Stomach (tissue), 9 donors: ENCODE measurements around the gene CNTFR. TPM values are rescaled to one million over a fixed set of nuclear protein-coding genes. Genes with fewer than 3 reads are reported as not detected.

Source experiments
- DNase-seq, 2 donors: peaks; one replicate each; pipeline versions ENCODE4 v3.0.0 to v3.0.0-alpha.2; 2013 to 2019
- H3K27ac ChIP-seq, 5 donors: fragments of 200-600 bp in 4 of 5; sonication (generic) in 4 of 5; one replicate each; pipeline ENCODE4 v1.5.1; 2013 to 2019; ENCODE audit warnings: mild to moderate bottlenecking in 1 of 5, moderate library complexity in 1 of 5
- H3K27me3 ChIP-seq, 3 donors: fragments of 200-600 bp; sonication (generic); one replicate each; pipeline ENCODE4 v1.5.1; 2017 to 2019; ENCODE audit warnings: mixed run types in 1 of 3
- H3K36me3 ChIP-seq, 4 donors: fragments of 200-600 bp; sonication (generic); 1 replicate in 3 of 4; 2 replicates in 1 of 4; pipeline ENCODE4 v1.5.1; 2016 to 2019
- H3K4me1 ChIP-seq, 4 donors: fragments of 200-600 bp; sonication (generic); one replicate each; pipeline ENCODE4 v1.5.1; 2016 to 2019
- H3K4me3 ChIP-seq, 4 donors: fragments of 200-600 bp; sonication (generic) in 3 of 4; one replicate each; pipeline ENCODE4 v1.5.1; 2016 to 2019; ENCODE audit warnings: mild to moderate bottlenecking in 1 of 4
- H3K9me3 ChIP-seq, 4 donors: fragments of 200-600 bp; sonication (generic); one replicate each; pipeline ENCODE4 v1.5.1; 2016 to 2019
- CTCF ChIP-seq, 7 experiments: fragments of 450-650 bp in 4 of 7; fragments of 200-600 bp in 3 of 7; sonication (generic) in 3 of 7; IDR thresholded peaks; one replicate each; pipeline ENCODE4 v1.5.1; 2016 to 2019; ENCODE audit warnings: antibody characterized with exemption in 7 of 7, control low read depth in 2 of 7, mild to moderate bottlenecking in 1 of 7
- EP300 ChIP-seq: sonication (generic); formaldehyde crosslinking; IDR thresholded peaks from one replicate; pipeline ENCODE4 v1.6.1; 2017; ENCODE audit warnings: antibody characterized with exemption
- POLR2A ChIP-seq, 4 donors: fragments of 450-650 bp; IDR thresholded peaks; one replicate each; pipeline ENCODE4 v1.6.1; 2016; ENCODE audit warnings: antibody characterized with exemption in 4 of 4, control low read depth in 2 of 4, mild to moderate bottlenecking in 1 of 4, moderate library complexity in 1 of 4
- POLR2AphosphoS5 ChIP-seq, 3 donors: sonication (generic); formaldehyde crosslinking; IDR thresholded peaks; one replicate each; pipeline ENCODE4 v1.6.1; 2016; ENCODE audit warnings: antibody characterized with exemption in 3 of 3
- WGBS, 5 donors: extraction: QIAGEN DNeasy Blood & Tissue Kit in 3 of 5; methylation state at CpG; one replicate each; pipeline versions ENCODE4 v1.1.5 to v1.1.7; 2013 to 2018; 5-methylcytosine and 5-hydroxymethylcytosine counted together
- intact Hi-C: fragments of 100-400 bp; cut with DNase I; formaldehyde crosslinking; loops from one replicate; pipeline ENCODE4 v1.15.1; 2023; ENCODE audit warnings: low total_unique reads
- polyA plus RNA-seq, 3 donors: library from polyadenylated mRNA; stranded (reverse); fragments of 200-250 nt; gene quantifications; one replicate each; pipeline ENCODE4 v1.2.3, GENCODE V29; 2013
- total RNA-seq, 5 donors: library from RNA; depleted of rRNA; stranded (reverse); fragments of >200 nt; gene quantifications; one replicate each; pipeline versions ENCODE4 v1.1.0 to v1.2.3, GENCODE V29; 2014 to 2016
- donor health status: healthy with polysubstance abuse.
- donor health status: Bipolar disorder and iron deficiency.
- donor health status: healthy.

CNTFR gene
- total and polyA plus RNA-seq, 8 donors = 2.2 to 15.8 (median 2.9) TPM; not detected in 1

- WGBS, 5 donors = 2 to 4% (median 3%) methylated on average over 43 to 86 of the region's 86 CpGs
- Histone ChIP-seq H3K4me3 (peak overlapping the region; percentile 53 to 66 (median 58)), H3K4me1 (peaks cover 38 to 54% (median 47%) of the 10 kb centered on the region in 4 donors), H3K27me3 (peaks cover 6 to 100% (median 82%) of the 10 kb centered on the region in 3 donors), H3K27ac (no peak overlapping the region), H3K9me3 (no peaks in the 10 kb centered on the region), H3K36me3 (no peaks in the 10 kb centered on the region)
- peak in 1 of 2 donors; percentile 52 for DNase-seq
- TF ChIP-seq POLR2A (IDR thresholded peaks at IDR 0.05) (no peak), CTCF (IDR thresholded peaks at IDR 0.05) (no peak), POLR2AphosphoS5 (IDR thresholded peaks at IDR 0.05) (no peak), EP300 (no peak)
- intact Hi-C loops = loop anchor here (10.0 kb wide), 1 partner anchor 184 kb away; no protein-coding TSS in a partner anchor
Observed at GRCh38 chr9:34588671-34589635, 571 bp downstream of the CNTFR start.

- DNase-seq = no peak
- no peaks in the 10 kb centered on the region for H3K36me3 ChIP-seq
- no peak for TF ChIP-seq POLR2A (IDR thresholded peaks at IDR 0.05)
- no peak for TF ChIP-seq POLR2AphosphoS5 (IDR thresholded peaks at IDR 0.05)
- no peak for TF ChIP-seq EP300
- TF ChIP-seq CTCF (IDR thresholded peaks at IDR 0.05) = no peak
- H3K9me3 ChIP-seq = no peaks in the 10 kb centered on the region
- 36 to 66% (median 49%) methylated on average over 2 of the region's 2 CpGs for WGBS, 5 donors
- no peak overlapping the region for H3K27ac ChIP-seq
- intact Hi-C loops = loop anchor here (10.0 kb wide), 1 partner anchor 182 kb away; no protein-coding TSS in a partner anchor
- peaks cover 6 to 100% (median 71%) of the 10 kb centered on the region in 3 donors for H3K27me3 ChIP-seq
- H3K4me3 ChIP-seq = no peak overlapping the region
- peaks cover 32 to 42% (median 38%) of the 10 kb centered on the region in 4 donors for H3K4me1 ChIP-seq
Observed at GRCh38 chr9:34587271-34587670, 2.3 kb downstream of the CNTFR start.

DNA sequence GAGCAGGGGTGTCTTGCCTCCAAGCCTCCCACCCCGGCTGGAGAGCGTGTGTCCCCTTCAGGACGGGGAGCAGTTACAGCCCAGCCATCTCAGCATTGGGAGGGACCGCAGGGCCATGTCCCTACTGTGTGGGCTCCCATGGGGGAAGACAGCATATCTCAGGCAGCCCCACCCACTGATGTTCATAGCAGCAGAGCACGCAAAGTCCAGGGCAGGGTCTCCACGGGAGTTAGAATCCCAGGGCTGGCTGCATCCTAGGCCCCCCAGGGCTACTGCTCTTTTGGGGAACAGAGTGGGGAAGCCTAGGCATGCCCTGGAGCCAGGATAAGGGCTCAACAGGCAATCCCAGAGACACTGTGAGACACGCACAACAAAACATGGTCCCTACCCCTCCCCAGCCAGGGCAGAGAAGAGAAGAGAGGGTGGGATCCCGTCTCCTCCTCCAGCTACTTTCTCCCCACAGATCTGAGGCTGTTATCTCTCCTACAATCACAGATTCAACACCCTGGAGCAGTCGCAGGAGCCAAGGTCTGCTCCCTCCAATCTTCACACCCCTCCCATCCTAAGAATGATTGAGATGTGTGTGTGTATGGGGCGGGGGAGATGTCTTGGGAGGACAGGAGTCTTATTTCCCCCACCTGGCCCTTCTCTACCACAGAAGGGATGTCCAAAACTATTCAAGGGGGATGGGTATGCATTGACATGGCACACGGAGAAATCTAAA lies 3.4 kb downstream of the CNTFR start:
- H3K4me3 ChIP-seq = no peak overlapping the region
- no peak for DNase-seq
- intact Hi-C loops = loop anchor here (10.0 kb wide), 1 partner anchor 181 kb away; no protein-coding TSS in a partner anchor

More for the DNA sequence above, 3.4 kb downstream of the CNTFR start:
- Histone ChIP-seq H3K27me3 (peaks cover 6 to 99% (median 70%) of the 10 kb centered on the region in 3 donors), H3K4me1 (peaks cover 23 to 30% (median 27%) of the 10 kb centered on the region in 4 donors), H3K36me3 (no peaks in the 10 kb centered on the region), H3K9me3 (no peaks in the 10 kb centered on the region), H3K27ac (no peak overlapping the region)
- TF ChIP-seq POLR2A (IDR thresholded peaks at IDR 0.05) (no peak), CTCF (IDR thresholded peaks at IDR 0.05) (no peak), EP300 (no peak), POLR2AphosphoS5 (IDR thresholded peaks at IDR 0.05) (no peak)
- 16 to 39% (median 25%) methylated on average over 11 of the region's 11 CpGs for WGBS, 5 donors
